HFF-Myc (cell line): Measurements from ENCODE around the gene CUBN.
A peak's percentile ranks its signal among the peaks of the same experiment; 100 is the strongest.
"Not testable (repeated sequence)": the region's sequence is repeated elsewhere in the genome, so short reads cannot be mapped to it uniquely, and the experiment has no call there.

Experiments
- DNase-seq: peaks from one replicate; pipeline ENCODE4 v3.0.0-alpha.2; 2011; ENCODE audit warnings: low read depth; ENCODE audit errors: extremely low read depth
- H3K4me3 ChIP-seq: replicated peaks from 2 replicates; pipeline ENCODE4 v1.5.1; 2011; ENCODE audit warnings: low read depth, mild to moderate bottlenecking, control low read depth, low read length
- TF ChIP-seq, protein P1 (sequence below): IDR thresholded peaks from 2 replicates; pipeline ENCODE4 v1.5.1; 2012; ENCODE audit warnings: mild to moderate bottlenecking, low read depth, low read length, control low read depth; ENCODE audit errors: missing control alignments

Gene CUBN

DNA sequence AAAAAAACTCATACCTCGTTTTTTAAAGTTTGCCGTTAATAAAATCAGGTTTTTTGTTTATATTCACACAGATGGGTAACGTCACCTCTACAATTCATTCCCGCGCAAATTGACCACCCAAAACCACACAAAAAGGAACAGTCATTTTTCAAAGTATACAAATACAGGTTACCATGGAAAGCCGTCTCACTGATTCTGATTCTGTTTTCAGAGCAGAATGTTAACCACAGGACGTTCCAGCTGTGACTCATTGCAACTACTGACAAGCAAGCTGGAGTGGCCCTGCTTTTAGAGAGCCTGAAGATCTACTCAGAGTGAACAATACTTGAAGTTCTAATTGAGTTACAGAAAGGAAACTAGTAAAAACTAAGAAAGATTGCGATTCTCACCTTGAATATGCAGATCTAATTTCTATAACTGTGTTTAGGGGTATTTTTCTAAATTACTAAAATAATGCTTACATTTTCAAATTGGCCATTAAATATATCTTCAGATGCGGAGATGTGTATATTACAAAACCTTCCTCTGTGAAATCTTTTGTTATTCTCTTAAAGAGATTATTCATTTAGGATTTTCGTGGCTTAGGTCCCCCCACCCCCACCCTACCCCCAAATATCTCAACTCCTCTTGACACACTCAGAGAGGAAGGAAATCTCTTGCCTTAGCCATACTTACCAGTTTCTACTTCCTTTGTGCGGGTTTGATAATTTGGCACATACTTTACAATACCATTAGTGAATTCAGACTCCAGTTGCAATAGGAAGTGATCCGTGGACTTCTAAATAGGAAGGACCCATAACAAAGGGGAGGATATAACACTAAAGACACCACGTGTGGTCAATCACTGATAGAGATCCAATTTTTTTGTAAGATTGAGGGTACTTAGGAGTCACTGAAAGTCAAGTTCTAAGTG lies 106.0 kb downstream of the CUBN start:
- DNase-seq = peak; percentile 97
- no peak overlapping the region for H3K4me3 ChIP-seq
- TF ChIP-seq, protein P1, sequence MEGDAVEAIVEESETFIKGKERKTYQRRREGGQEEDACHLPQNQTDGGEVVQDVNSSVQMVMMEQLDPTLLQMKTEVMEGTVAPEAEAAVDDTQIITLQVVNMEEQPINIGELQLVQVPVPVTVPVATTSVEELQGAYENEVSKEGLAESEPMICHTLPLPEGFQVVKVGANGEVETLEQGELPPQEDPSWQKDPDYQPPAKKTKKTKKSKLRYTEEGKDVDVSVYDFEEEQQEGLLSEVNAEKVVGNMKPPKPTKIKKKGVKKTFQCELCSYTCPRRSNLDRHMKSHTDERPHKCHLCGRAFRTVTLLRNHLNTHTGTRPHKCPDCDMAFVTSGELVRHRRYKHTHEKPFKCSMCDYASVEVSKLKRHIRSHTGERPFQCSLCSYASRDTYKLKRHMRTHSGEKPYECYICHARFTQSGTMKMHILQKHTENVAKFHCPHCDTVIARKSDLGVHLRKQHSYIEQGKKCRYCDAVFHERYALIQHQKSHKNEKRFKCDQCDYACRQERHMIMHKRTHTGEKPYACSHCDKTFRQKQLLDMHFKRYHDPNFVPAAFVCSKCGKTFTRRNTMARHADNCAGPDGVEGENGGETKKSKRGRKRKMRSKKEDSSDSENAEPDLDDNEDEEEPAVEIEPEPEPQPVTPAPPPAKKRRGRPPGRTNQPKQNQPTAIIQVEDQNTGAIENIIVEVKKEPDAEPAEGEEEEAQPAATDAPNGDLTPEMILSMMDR = no peak

DNA sequence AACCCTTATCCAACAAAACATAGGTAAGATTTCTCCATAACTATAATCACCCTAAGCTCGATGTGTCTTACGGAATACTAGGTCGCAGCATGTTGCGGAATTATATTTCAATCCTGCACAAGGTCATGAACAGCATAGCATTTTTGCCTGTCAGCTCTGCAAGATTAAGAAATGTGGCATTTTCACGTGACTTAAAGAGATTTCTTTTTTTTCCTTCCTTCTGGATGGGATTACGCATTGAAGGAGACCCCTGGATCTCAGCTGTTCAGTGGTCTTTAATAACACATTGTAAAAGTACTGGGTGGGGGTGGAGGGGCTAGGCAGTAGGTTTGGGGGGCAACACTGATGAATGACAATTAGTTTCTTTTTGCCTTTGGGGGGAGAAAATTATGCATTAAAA lies 106.7 kb downstream of the CUBN start:
- no peak for DNase-seq
- TF ChIP-seq, protein P1 = no peak

DNA sequence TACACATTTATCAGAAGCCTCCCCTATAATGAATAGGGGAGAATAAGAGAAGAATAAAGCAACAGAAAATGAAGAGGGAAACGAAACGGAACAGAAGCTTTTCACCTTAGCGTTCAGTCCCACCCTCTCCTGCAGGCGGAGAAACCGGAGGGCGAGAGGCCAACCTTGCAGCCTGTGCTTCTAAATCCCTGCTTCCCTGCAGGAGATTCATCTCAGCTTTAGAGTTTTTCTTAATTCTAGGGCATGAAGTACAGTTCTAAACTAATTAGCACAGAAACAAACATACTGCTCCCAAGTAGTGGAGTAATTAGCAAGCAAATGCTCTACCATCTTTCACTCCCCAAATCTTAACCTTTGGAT lies 107.2 kb downstream of the CUBN start:
- DNase-seq = no peak
- TF ChIP-seq, protein P1 = no peak
- no peak overlapping the region for H3K4me3 ChIP-seq

More for the DNA sequence above, 106.7 kb downstream of the CUBN start:
- no peak overlapping the region for H3K4me3 ChIP-seq

DNA sequence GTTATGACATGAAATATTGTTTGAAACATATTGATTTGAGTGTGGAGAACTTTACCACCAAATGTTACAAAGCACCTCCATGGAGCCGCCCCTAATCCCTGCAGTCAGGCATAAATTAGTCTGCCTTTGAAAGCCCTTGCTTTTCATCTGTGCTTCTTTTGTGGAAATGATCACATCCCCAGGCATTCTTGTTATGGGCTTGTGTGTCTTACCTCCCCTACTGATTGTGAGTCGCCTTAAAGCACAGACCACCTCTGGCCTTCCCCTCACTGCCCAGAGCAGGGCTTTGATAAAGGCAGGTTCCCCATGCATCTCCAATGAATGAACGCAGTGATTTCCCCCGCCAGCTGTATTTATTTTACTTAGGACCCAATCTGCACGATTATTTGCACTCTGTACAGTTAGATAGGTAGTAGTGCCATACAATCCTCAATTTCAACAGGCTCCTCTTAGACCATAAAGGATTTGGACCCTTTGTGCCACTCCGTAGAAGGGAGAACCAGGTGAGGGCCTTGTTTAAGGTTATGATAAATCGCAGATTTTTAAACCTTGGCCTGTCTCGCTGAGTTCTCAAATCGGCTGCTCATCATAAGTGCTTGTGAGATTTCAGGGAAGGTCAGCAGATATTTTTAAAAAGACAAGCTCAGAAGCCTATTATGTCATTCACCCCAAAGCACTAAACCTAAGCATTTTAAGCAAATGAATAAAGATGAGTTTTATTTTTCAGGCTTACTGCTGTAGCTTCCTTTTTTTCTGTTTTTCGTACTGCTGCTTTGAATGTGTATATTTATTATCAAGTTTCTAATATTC lies 107.8 kb downstream of the CUBN start:
- no peak for DNase-seq
- TF ChIP-seq, protein P1 = no peak
- no peak overlapping the region for H3K4me3 ChIP-seq

DNA sequence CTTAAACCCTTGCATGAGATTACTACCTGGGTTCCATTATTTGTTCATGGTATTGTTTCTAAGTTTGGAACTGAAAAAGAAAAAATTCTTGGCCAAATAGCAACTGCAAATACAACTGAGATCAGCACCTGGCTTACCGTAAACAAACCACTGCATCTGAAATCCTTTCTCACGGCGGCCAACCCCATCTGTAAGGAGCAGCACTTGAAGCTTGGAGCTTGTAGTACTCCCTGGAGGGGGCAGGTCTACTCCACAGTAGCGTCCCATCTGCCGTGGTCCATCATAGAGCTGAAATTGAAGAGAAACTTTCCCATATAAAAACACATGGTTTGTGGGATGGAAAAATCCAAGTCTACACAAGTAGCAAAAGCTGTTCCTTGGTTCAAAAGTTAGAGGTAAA lies 109.9 kb downstream of the CUBN start:
- DNase-seq = no peak
- no peak overlapping the region for H3K4me3 ChIP-seq
- TF ChIP-seq, protein P1 = no peak

DNA sequence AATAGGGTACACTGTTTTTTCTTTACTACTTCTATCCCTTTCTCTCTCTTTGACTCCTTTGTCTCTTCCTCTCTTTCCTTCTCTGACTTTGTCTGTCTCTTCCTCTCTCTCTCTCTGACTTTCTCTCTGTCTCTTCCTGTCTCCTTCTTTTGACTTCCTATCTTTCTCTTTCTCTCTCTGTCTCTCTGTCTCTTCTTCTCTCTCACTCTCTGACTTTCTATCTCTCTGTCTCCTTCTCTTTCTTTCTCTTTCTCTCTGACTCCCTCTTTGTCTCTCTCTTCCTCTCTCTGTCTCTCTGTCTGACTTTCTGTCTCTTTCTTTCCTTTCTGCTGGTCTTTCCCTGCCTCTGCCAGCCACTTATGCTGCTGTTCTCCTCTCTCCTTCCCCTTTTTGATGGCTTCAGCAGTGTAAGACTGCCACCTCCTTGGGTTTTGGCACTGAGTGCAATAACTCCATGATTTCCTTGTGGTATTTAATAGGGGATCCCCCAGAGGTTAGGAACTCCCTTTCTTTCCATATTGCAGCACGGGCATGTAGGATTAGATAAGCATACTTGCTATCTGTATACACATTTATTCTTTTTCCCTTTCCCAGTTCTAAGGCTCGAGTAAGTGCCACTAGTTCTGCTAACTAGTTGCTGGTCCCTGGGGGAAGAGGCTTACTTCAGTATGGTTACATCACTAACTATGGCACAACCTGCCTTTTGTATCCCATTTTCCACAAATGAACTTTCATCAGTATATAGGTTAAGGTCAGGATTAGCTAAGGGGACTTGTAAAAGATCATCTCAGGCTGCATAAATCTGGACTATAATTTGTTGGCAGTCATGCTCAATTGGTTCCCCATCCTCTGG lies 116.3 kb downstream of the CUBN start:
- not testable (repeated sequence) for DNase-seq, H3K4me3 ChIP-seq

DNA sequence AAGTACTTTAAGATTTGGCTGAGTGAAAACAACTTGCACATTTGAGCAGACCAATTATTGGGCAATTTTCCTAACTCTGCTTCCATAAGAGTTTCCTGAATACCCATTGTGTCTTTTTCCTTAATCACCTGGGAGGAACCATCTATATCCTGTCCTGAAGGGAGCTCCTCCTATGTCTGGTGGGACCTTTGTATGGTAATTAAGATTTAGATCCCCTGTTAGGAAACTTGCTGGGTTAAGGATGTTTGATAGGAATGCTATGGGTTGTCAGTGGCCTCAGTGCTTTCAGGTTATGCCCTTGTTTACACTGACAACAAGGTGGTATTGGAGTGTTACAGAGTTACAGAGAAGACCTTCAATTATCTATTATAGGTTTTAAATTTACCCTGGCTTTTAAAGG lies 116.9 kb downstream of the CUBN start:
- DNase-seq, H3K4me3 ChIP-seq: not testable (repeated sequence)
